ENCODE results near the gene PLCB2.
A peak's percentile ranks its signal among the peaks of the same experiment; 100 is the strongest.

The PLCB2 gene

DNA sequence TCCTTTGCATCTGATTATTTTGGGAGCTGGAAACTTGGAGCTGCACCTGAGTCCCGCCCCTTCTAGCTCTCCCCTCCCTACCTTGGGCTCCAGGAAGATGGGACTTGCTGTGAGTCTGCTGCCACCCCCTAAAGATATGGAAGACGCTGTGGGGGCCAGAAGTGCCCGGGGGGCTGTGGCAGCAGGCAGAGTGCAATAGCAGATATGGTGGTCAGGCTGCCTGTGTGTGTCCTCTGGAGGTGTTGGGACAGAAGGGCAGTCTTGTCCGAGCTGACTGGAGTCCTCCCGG, 68.4 kb downstream of the PLCB2 start:
- no peak for DNase-seq

DNA sequence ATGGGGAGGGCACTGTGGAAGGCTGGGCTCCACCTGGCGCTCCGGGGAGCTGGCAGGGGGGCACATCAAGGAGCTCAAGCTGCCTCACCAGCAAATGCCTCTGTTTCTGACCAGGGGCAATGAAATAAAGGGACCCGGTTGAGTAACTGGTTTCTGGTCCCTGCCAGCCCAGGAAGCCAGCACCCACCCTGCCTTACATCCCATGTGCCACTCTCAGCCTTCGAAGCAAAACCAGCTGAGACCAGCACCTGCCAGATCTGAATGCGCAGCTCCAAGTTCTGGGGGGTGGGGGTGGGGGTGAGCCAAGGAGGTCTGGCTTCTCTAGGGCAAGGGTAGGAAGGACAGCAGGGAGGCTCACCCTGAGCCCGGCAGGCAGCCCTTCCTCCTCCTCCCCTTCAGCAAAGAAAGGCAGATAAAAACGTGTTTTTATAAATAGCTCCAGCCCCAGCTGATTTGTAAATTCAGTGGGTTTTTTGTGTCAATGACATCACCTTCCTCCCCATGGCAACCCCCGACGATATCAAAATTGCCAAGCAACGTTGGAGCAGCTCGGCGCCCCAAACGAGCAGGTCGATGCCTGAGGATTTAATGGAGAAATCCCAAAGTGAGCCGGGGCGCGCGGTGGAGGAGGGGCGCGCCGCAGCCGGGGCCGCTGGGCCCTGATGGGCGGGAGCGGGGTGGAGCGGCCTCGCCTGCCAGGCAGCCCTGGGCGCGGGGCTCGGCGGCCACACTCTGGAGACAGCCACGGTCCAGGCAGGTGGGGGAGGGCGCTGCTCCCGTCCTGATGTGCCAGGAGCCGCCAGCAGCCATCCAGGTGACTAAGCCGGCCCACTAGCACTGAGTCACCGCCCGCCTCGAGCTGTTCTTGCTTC, 69.0 kb downstream of the PLCB2 start, which contains the start of gene PAK6:
Gene PAK6, plus strand, starts transcription at position 532 of the 872 bp plus-strand sequence. CDS start 25,723 bp downstream, outside the sequence.
- peak in 26 of 56 donors; percentile 19 to 75 (median 50) for DNase-seq

Measured in amygdala (tissue), 56 donors.